ENCODE measurements around the gene AKR7A3.

DNA sequence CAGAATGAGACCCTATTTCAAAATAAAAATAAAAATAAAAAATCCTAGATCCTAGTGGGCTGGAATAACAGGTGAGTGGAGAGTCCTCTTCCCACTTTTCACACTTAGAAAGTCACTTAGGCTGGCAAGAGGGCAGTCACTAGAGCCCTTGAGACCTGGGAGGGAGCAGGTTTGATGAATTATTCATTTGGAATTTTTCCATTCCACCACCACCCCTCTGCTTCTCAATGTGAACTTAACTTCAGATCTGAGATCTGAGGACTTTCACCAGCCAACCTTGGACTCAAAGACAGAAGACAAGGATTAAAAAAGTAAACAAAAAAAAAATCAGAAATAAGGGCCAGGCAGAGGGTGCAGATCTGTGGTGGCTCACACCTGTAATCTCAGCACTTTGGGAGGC lies 16.5 kb downstream of the AKR7A3 start:
- no peak for TF ChIP-seq POLR2A (IDR thresholded peaks at IDR 0.05)
- TF ChIP-seq CTCF (IDR thresholded peaks at IDR 0.05) = no peak
